Neural crest cell (in vitro differentiated cells): ENCODE measurements around the gene PRRC2C. TPM values are rescaled to one million over a fixed set of nuclear protein-coding genes. Genes with fewer than 3 reads are reported as not detected.

Source experiments
- DNase-seq: peaks from one replicate; pipeline ENCODE4 v3.0.0; 2021; ENCODE audit warnings: low read depth, mixed read lengths, low spot score
- H3K27ac Mint-ChIP-seq: one replicate; pipeline ENCODE4 v1.8.0; 2021; ENCODE audit warnings: mild to moderate bottlenecking, mixed read lengths; ENCODE audit not compliant: unreplicated experiment
- H3K27me3 Mint-ChIP-seq: 2 replicates; pipeline ENCODE4 v1.8.0; 2021; ENCODE audit warnings: low read depth, mild to moderate bottlenecking, mixed read lengths
- H3K36me3 Mint-ChIP-seq: 2 replicates; pipeline ENCODE4 v1.8.0; 2021; ENCODE audit warnings: low read depth, mild to moderate bottlenecking, mixed read lengths
- H3K4me1 Mint-ChIP-seq: 2 replicates; pipeline ENCODE4 v1.8.0; 2021; ENCODE audit warnings: mixed read lengths
- H3K4me3 Mint-ChIP-seq: one replicate; pipeline ENCODE4 v1.8.0; 2021; ENCODE audit warnings: mild to moderate bottlenecking, mixed read lengths
- H3K9me3 Mint-ChIP-seq: 2 replicates; pipeline ENCODE4 v1.8.0; 2021; ENCODE audit warnings: mixed read lengths
- CTCF ChIP-seq: fragments of 200-600 bp; sonication (generic); conservative IDR thresholded peaks from 2 replicates; pipeline ENCODE4 v1.5.0; 2021; ENCODE audit warnings: antibody characterized with exemption, mild to moderate bottlenecking
- total RNA-seq: library from RNA; stranded (reverse); gene quantifications from 2 replicates; pipeline ENCODE4 v1.2.1, GENCODE V29; 2021

The PRRC2C gene
- total RNA-seq, 1 donor from 2014 or later = 218 TPM

- DNase-seq = no peak
- no peaks in the 10 kb centered on the region for H3K9me3 Mint-ChIP-seq
- H3K4me1 Mint-ChIP-seq = peaks cover 52% of the 10 kb centered on the region
- peak overlapping the region; percentile 98 for H3K4me3 Mint-ChIP-seq
- H3K27me3 Mint-ChIP-seq = no peaks in the 10 kb centered on the region
- TF ChIP-seq CTCF = no peak
- H3K27ac Mint-ChIP-seq = peak overlapping the region; percentile 96
- peaks cover 2% of the 10 kb centered on the region for H3K36me3 Mint-ChIP-seq
Measured at GRCh38 chr1:171486048-171486519, 754 bp downstream of the PRRC2C start.

- Mint-ChIP-seq H3K36me3 (peaks cover 2% of the 10 kb centered on the region), H3K27me3 (no peaks in the 10 kb centered on the region), H3K4me3 (peak overlapping the region; percentile 98), H3K27ac (no peak overlapping the region), H3K9me3 (no peaks in the 10 kb centered on the region), H3K4me1 (peaks cover 49% of the 10 kb centered on the region)
- no peak for DNase-seq
- no peak for TF ChIP-seq CTCF
Measured at GRCh38 chr1:171487038-171487437, 1.7 kb downstream of the PRRC2C start.

GRCh38 chr1:171488190-171488929 lies 3.0 kb downstream of the PRRC2C start:
- no peaks in the 10 kb centered on the region for H3K27me3 Mint-ChIP-seq
- no peak overlapping the region for H3K27ac Mint-ChIP-seq
- no peak for DNase-seq
- no peak for TF ChIP-seq CTCF
- H3K9me3 Mint-ChIP-seq = no peaks in the 10 kb centered on the region
- peak overlapping the region; percentile 75 for H3K4me3 Mint-ChIP-seq
- peaks cover 2% of the 10 kb centered on the region for H3K36me3 Mint-ChIP-seq
- H3K4me1 Mint-ChIP-seq = peaks cover 47% of the 10 kb centered on the region

DNA sequence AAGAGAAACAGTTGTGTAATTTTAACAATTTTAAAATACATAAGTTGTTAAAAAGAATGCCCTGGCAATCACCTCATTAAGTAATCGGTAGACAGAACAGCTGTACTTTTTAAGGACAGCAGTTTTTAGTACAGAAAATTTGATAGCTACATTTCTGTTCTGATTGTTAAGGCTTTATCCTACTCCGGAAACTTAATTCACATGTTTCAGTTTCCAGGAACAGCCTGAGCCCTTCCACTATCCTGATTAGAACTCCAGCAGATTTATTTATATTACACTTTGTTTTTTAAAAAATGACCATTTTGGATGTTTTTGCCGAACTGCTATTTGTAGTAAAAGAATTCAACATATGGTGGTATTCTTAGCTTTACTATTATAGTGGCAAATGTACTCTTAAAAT lies 8.7 kb downstream of the PRRC2C start:
- Mint-ChIP-seq H3K9me3 (no peaks in the 10 kb centered on the region), H3K27me3 (no peaks in the 10 kb centered on the region), H3K4me1 (peaks cover 38% of the 10 kb centered on the region), H3K4me3 (no peak overlapping the region), H3K27ac (no peak overlapping the region), H3K36me3 (peaks cover 2% of the 10 kb centered on the region)
- no peak for DNase-seq
- TF ChIP-seq CTCF = no peak

DNA sequence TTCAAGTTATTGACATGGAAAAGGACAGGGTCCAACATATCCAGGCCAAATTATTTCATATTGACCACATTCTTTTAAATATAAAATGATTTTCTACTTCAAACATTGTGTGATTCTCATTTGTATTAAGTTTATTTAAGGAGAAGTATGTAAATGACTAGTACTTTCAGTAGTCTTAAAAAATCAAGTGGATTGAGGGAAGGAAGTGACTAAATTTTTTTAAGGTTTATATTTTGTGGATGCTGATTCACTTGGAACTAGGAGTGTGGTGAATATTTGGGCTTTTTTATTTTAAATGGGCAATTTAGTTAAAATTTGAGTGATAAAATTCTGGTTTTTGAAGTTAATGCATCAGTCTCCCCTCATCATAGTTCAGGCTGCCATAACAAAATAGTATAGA lies 10.1 kb downstream of the PRRC2C start:
- H3K36me3 Mint-ChIP-seq = peaks cover 2% of the 10 kb centered on the region
- no peak for DNase-seq
- no peaks in the 10 kb centered on the region for H3K27me3 Mint-ChIP-seq
- H3K4me1 Mint-ChIP-seq = peaks cover 37% of the 10 kb centered on the region
- no peak overlapping the region for H3K27ac Mint-ChIP-seq
- TF ChIP-seq CTCF = no peak
- H3K9me3 Mint-ChIP-seq = no peaks in the 10 kb centered on the region
- H3K4me3 Mint-ChIP-seq = no peak overlapping the region
